ENCODE results near the gene PRR23E.

DNA sequence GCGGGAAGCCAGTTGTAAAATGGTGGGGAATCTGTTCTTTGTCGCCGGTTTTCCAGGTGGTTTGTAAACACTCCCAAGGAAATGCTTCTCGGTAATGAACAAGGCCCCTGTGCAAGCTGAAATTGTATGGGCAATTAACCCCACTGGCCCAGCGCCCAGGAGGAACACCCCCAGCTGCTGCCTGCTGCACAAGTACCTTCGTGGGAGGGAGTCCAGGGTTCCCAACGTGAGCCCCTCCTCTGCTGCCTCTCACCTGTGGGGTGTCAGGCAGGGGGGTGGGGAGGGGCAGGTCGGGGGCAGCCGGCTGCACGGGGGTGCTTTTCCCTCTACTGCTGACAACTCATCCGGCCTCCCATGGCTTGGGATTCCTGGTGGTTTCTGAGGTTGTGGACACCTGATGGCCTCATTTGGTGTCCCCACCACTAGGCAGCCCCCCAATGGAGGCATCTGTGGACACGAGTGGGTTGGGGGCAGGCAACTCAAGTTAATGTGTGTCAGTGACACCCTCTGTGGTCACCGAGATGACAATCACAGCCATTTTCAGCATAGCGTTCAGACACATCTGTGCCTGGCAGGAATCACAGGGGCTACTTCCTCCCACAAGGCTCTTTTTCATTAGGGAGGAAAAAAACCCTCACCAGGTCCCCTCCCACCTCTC is 35.6 kb upstream of the PRR23E start:
- TF ChIP-seq TAF1 (IDR thresholded peaks at IDR 0.05; ENCODE audit: borderline replicate concordance, low read depth, low read length) (no peak), EP300 (IDR thresholded peaks at IDR 0.05; ENCODE audit: borderline replicate concordance in 1 of 2, low read depth in 1 of 2, low read length in 1 of 2) (no peak), MEF2A (IDR thresholded peaks at IDR 0.05; ENCODE audit: borderline replicate concordance, low read depth) (no peak), FOXM1 (IDR thresholded peaks at IDR 0.05; ENCODE audit: low read depth) (no peak), NRF1 (IDR thresholded peaks at IDR 0.05; ENCODE audit: low read depth, low read length) (no peak), NFIC (IDR thresholded peaks at IDR 0.05; ENCODE audit: borderline replicate concordance) (no peak), JUND (IDR thresholded peaks at IDR 0.05) (no peak), MXI1 (IDR thresholded peaks at IDR 0.05; ENCODE audit: low read depth, low read length) (no peak)
- TF ChIP-seq, protein P1, sequence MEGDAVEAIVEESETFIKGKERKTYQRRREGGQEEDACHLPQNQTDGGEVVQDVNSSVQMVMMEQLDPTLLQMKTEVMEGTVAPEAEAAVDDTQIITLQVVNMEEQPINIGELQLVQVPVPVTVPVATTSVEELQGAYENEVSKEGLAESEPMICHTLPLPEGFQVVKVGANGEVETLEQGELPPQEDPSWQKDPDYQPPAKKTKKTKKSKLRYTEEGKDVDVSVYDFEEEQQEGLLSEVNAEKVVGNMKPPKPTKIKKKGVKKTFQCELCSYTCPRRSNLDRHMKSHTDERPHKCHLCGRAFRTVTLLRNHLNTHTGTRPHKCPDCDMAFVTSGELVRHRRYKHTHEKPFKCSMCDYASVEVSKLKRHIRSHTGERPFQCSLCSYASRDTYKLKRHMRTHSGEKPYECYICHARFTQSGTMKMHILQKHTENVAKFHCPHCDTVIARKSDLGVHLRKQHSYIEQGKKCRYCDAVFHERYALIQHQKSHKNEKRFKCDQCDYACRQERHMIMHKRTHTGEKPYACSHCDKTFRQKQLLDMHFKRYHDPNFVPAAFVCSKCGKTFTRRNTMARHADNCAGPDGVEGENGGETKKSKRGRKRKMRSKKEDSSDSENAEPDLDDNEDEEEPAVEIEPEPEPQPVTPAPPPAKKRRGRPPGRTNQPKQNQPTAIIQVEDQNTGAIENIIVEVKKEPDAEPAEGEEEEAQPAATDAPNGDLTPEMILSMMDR (IDR thresholded peaks at IDR 0.05) = no peak
- TF ChIP-seq, protein P2, sequence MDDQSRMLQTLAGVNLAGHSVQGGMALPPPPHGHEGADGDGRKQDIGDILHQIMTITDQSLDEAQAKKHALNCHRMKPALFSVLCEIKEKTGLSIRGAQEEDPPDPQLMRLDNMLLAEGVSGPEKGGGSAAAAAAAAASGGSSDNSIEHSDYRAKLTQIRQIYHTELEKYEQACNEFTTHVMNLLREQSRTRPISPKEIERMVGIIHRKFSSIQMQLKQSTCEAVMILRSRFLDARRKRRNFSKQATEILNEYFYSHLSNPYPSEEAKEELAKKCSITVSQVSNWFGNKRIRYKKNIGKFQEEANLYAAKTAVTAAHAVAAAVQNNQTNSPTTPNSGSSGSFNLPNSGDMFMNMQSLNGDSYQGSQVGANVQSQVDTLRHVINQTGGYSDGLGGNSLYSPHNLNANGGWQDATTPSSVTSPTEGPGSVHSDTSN (IDR thresholded peaks at IDR 0.05) = no peak
- TF ChIP-seq, protein P3, sequence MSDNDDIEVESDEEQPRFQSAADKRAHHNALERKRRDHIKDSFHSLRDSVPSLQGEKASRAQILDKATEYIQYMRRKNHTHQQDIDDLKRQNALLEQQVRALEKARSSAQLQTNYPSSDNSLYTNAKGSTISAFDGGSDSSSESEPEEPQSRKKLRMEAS (IDR thresholded peaks at IDR 0.05; ENCODE audit: low read depth) = no peak

Data from SK-N-SH (cell line).